GM12878 (cell line): ENCODE data around the gene MMGT1. TPM values are rescaled to one million over a fixed set of nuclear protein-coding genes. Genes with fewer than 3 reads are reported as not detected.

Source experiments
- CUX1 ChIP-seq: IDR thresholded peaks from 2 replicates; pipeline ENCODE4 v1.6.1; 2012; ENCODE audit warnings: improper control_type of control experiment, low read depth, low read length; ENCODE audit not compliant: insufficient replicate concordance
- NR2F1 ChIP-seq: fragments of 450-650 bp; conservative IDR thresholded peaks from 2 replicates; pipeline ENCODE4 v1.6.1; 2017; ENCODE audit warnings: mild to moderate bottlenecking
- PRDM15 ChIP-seq: fragments of 450-650 bp; formaldehyde crosslinking; IDR thresholded peaks from 2 replicates; pipeline ENCODE4 v1.4.0; 2020; ENCODE audit warnings: mild to moderate bottlenecking, moderate library complexity
- polyA plus RNA-seq, 11 experiments: library from polyadenylated mRNA; depleted of rRNA in 4 of 11; unstranded in 6 of 11; stranded (reverse) in 5 of 11; fragments of >200 nt; fragmentation: Nextera tagmentation in 4 of 11; fragmentation: Illumina TruSeq in 1 of 11; extraction: Ambion mirVana in 4 of 11; extraction: Trizol in 1 of 11; gene quantifications; 1 replicate in 1 of 11; 2 replicates in 10 of 11; pipeline versions ENCODE4 v1.2.1 to v1.2.3, GENCODE V29; 2011 to 2016; ENCODE audit warnings: inconsistent platforms in 2 of 11, missing spikeins in 2 of 11, low read depth in 1 of 11
- total RNA-seq, 4 experiments: library from RNA; depleted of rRNA in 3 of 4; stranded (reverse); fragments of >200 nt in 3 of 4; fragmentation: Illumina TruSeq in 1 of 4; extraction: Trizol in 1 of 4; gene quantifications; 2 replicates each; pipeline versions ENCODE4 v1.2.1 to v1.2.3, GENCODE V29; 2013 to 2021

The MMGT1 gene
- total and polyA plus RNA-seq, 10 of the 15 experiments (the other 5 are each of a cell fraction or from before 2014, with no cell fraction given), result 8.8 to 19.2 (median 13.7) TPM

- no peak for TF ChIP-seq PRDM15 (CRISPR knock-in tag)
- TF ChIP-seq NR2F1, result 0 out of 2 replicates have a peak, but pooled peaks have one; percentile 20
- no peak for TF ChIP-seq CUX1
- TF ChIP-seq, all 136 proteins: peak for 10
These were observed 11.6 kb upstream of the MMGT1 start, which contains the start of gene SLC9A6 (continued) for GRCh38 chrX:135985157-135985972.
